ENCODE measurements around the gene MLN.

The MLN gene

GRCh38 chr6:33757113-33757512 lies 46.7 kb downstream of the MLN start:
- no peak overlapping the region for H3K4me2 ChIP-seq (ENCODE audit: low read depth, low read length)
- TF ChIP-seq EZH2 (optimal IDR thresholded peaks at IDR 0.05; ENCODE audit: low read depth, low read length) = no peak
- TF ChIP-seq, protein P1, sequence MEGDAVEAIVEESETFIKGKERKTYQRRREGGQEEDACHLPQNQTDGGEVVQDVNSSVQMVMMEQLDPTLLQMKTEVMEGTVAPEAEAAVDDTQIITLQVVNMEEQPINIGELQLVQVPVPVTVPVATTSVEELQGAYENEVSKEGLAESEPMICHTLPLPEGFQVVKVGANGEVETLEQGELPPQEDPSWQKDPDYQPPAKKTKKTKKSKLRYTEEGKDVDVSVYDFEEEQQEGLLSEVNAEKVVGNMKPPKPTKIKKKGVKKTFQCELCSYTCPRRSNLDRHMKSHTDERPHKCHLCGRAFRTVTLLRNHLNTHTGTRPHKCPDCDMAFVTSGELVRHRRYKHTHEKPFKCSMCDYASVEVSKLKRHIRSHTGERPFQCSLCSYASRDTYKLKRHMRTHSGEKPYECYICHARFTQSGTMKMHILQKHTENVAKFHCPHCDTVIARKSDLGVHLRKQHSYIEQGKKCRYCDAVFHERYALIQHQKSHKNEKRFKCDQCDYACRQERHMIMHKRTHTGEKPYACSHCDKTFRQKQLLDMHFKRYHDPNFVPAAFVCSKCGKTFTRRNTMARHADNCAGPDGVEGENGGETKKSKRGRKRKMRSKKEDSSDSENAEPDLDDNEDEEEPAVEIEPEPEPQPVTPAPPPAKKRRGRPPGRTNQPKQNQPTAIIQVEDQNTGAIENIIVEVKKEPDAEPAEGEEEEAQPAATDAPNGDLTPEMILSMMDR (IDR thresholded peaks at IDR 0.05; ENCODE audit: low read length) = no peak
- TF ChIP-seq EZH2phosphoT487 (IDR thresholded peaks at IDR 0.05; ENCODE audit: low read length) = no peak
- no peak overlapping the region for H2AFZ ChIP-seq (ENCODE audit: low read length)
- H3K79me2 ChIP-seq (ENCODE audit: low read length) = no peaks in the 10 kb centered on the region
- H3K27ac ChIP-seq (ENCODE audit: low read length) = no peak overlapping the region
- no peaks in the 10 kb centered on the region for H3K9me3 ChIP-seq (replicated peaks; ENCODE audit: insufficient read depth, low read length)
- no peak overlapping the region for H3K4me3 ChIP-seq (ENCODE audit: low read length)
- H3K36me3 ChIP-seq (replicated peaks; ENCODE audit: insufficient read depth, low read length) = no peaks in the 10 kb centered on the region
- no peaks in the 10 kb centered on the region for H3K4me1 ChIP-seq (ENCODE audit: low read length)
- no peak overlapping the region for H3K9ac ChIP-seq (ENCODE audit: low read length)
- no peaks in the 10 kb centered on the region for H3K9me2 ChIP-seq (replicated peaks; ENCODE audit: insufficient read depth, low read length)
- H3K27me3 ChIP-seq (replicated peaks; ENCODE audit: insufficient read depth, low read length) = peaks cover 23% of the 10 kb centered on the region
- no peaks in the 10 kb centered on the region for H4K20me1 ChIP-seq (ENCODE audit: insufficient read depth, low read length)
- H3F3A ChIP-seq (ENCODE audit: insufficient read depth, low read length) = no peaks in the 10 kb centered on the region
- DNase-seq = no peak

- no peaks in the 10 kb centered on the region for H3K4me1 ChIP-seq (ENCODE audit: low read length)
- TF ChIP-seq EZH2phosphoT487 (IDR thresholded peaks at IDR 0.05; ENCODE audit: low read length) (no peak), EZH2 (optimal IDR thresholded peaks at IDR 0.05; ENCODE audit: low read depth, low read length) (no peak)
- TF ChIP-seq, protein P1 (IDR thresholded peaks at IDR 0.05; ENCODE audit: low read length) = no peak
- H3K4me2 ChIP-seq (ENCODE audit: low read depth, low read length) = no peak overlapping the region
- H3K9me2 ChIP-seq (replicated peaks; ENCODE audit: insufficient read depth, low read length) = no peaks in the 10 kb centered on the region
- DNase-seq = no peak
- peaks cover 26% of the 10 kb centered on the region for H3K27me3 ChIP-seq (replicated peaks; ENCODE audit: insufficient read depth, low read length)
- no peak overlapping the region for H3K9ac ChIP-seq (ENCODE audit: low read length)
- no peak overlapping the region for H3K27ac ChIP-seq (ENCODE audit: low read length)
- no peaks in the 10 kb centered on the region for H3F3A ChIP-seq (ENCODE audit: insufficient read depth, low read length)
- no peak overlapping the region for H3K4me3 ChIP-seq (ENCODE audit: low read length)
- H3K9me3 ChIP-seq (replicated peaks; ENCODE audit: insufficient read depth, low read length) = no peaks in the 10 kb centered on the region
- no peaks in the 10 kb centered on the region for H3K79me2 ChIP-seq (ENCODE audit: low read length)
- H3K36me3 ChIP-seq (replicated peaks; ENCODE audit: insufficient read depth, low read length) = no peaks in the 10 kb centered on the region
- no peaks in the 10 kb centered on the region for H4K20me1 ChIP-seq (ENCODE audit: insufficient read depth, low read length)
- no peak overlapping the region for H2AFZ ChIP-seq (ENCODE audit: low read length)
Observed at GRCh38 chr6:33756211-33756954, 47.4 kb downstream of the MLN start.

DNA sequence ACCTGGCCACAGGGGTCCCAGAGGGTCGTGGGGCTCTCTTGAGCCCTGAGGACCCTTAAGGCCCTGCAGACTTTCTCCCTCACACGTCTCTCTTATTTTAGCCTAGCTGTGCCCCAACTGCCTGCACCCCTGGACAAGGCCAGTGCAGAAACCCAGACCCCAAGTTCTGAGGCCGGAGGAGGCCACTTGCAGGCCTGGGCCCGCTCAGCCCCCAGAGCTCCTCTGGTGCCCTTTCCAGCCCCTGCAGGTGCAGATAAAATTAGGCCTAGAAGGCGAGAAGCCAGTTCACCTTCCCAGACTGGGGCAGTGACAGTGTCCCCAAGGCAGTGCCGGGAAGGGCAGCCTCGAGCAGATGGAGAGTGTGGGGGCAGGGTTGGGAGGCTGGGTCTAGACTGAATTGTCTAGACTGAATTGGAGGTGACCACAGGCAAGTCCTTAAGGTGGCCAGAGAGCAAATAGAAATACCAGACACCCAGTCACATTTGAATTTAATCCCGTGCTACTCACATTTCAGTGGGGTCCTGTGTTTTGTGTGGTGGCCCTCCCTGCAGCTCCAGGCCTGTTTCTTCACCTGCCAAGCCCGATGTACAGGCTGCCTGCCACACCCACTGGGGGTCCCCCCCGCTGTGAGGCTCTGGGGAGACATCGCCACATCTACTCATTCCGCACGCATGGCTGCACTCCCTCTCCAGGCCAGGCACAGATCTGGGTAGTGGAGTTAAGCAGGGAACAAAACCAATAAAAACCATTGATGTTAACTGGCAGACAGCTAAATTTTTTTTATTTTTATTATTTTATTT lies 48.5 kb downstream of the MLN start:
- H3K4me1 ChIP-seq (ENCODE audit: low read length) = no peaks in the 10 kb centered on the region
- no peak overlapping the region for H3K9ac ChIP-seq (ENCODE audit: low read length)
- H3K9me2 ChIP-seq (replicated peaks; ENCODE audit: insufficient read depth, low read length) = no peaks in the 10 kb centered on the region
- H3K27ac ChIP-seq (ENCODE audit: low read length) = no peak overlapping the region
- H4K20me1 ChIP-seq (ENCODE audit: insufficient read depth, low read length) = no peaks in the 10 kb centered on the region
- no peak for TF ChIP-seq EZH2phosphoT487 (IDR thresholded peaks at IDR 0.05; ENCODE audit: low read length)
- no peak for TF ChIP-seq EZH2 (optimal IDR thresholded peaks at IDR 0.05; ENCODE audit: low read depth, low read length)
- TF ChIP-seq, protein P1 (IDR thresholded peaks at IDR 0.05; ENCODE audit: low read length) = no peak
- no peaks in the 10 kb centered on the region for H3F3A ChIP-seq (ENCODE audit: insufficient read depth, low read length)
- H3K4me2 ChIP-seq (ENCODE audit: low read depth, low read length) = no peak overlapping the region
- no peaks in the 10 kb centered on the region for H3K79me2 ChIP-seq (ENCODE audit: low read length)
- no peak overlapping the region for H2AFZ ChIP-seq (ENCODE audit: low read length)
- no peak for DNase-seq
- no peaks in the 10 kb centered on the region for H3K9me3 ChIP-seq (replicated peaks; ENCODE audit: insufficient read depth, low read length)
- no peak overlapping the region for H3K4me3 ChIP-seq (ENCODE audit: low read length)
- peaks cover 36% of the 10 kb centered on the region for H3K27me3 ChIP-seq (replicated peaks; ENCODE audit: insufficient read depth, low read length)
- no peaks in the 10 kb centered on the region for H3K36me3 ChIP-seq (replicated peaks; ENCODE audit: insufficient read depth, low read length)
